ENCODE results near the gene ZNF212.

Gene ZNF212

DNA sequence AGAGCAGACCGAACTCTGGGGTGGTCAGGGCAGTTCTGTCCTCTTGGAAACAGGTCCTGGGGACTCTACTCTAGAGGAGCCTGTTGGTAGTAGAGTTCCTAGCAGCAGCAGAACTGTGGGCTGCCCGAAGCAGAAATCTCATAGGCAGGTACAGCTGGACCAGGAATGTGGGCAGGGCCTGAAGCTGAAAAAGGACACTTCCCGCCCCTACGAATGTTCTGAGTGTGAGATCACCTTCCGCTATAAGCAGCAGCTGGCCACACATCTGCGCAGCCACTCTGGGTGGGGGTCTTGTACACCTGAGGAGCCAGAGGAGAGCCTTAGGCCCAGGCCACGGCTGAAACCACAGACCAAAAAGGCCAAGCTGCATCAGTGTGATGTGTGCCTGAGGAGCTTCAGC is 14.2 kb downstream of the ZNF212 start:
- TF ChIP-seq, protein P1, sequence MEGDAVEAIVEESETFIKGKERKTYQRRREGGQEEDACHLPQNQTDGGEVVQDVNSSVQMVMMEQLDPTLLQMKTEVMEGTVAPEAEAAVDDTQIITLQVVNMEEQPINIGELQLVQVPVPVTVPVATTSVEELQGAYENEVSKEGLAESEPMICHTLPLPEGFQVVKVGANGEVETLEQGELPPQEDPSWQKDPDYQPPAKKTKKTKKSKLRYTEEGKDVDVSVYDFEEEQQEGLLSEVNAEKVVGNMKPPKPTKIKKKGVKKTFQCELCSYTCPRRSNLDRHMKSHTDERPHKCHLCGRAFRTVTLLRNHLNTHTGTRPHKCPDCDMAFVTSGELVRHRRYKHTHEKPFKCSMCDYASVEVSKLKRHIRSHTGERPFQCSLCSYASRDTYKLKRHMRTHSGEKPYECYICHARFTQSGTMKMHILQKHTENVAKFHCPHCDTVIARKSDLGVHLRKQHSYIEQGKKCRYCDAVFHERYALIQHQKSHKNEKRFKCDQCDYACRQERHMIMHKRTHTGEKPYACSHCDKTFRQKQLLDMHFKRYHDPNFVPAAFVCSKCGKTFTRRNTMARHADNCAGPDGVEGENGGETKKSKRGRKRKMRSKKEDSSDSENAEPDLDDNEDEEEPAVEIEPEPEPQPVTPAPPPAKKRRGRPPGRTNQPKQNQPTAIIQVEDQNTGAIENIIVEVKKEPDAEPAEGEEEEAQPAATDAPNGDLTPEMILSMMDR (IDR thresholded peaks at IDR 0.05): no peak

DNA sequence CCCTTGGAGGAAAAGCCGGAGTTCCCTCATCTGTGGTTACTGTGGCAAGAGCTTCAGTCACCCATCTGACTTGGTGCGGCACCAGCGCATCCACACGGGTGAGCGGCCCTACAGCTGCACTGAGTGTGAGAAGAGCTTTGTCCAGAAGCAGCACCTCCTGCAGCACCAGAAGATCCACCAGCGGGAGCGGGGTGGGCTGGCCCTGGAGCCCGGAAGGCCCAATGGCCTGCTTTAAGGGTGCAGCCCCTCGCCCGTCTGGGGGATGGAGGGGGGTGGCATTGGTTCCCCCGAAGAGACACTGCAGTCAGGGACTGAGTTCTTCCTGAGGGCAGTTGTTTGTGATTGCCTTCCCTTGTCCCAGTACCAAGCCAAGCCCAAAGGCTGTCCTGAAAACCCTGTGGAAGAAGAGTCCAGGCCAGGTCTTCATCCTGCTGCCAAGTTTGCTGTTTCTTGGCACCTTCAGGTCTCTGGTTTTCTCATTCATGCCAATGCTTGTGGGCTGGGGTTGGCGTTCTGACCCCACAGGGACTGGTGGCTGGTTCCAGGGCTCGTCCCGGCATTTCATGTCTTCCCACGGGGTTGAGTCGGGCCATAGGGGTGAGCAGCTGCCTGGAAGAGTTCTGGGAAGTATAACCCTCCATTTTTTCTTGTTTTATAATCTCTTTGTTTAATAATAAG is 14.9 kb downstream of the ZNF212 start:
- TF ChIP-seq, protein P1 (IDR thresholded peaks at IDR 0.05): no peak

DNA sequence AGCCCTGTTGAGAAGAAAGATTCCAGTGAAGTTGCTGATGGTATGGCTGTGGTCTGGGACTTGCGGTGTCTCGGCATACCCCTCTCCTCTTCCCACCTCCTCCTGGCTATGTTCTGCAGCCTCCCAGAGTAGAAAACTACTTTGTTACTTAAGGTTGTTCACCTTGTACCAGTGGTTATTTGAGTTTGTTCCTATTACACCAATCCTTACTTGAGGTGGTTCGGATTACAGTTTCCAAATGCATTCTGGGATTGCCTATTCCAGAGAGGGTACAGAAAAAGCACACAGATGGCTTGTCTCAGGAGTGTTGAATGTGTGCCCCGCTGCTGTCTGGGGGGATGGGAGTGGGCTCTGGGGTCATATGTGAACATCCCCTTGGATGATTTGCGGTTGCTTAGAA is 15.7 kb downstream of the ZNF212 start:
- TF ChIP-seq, protein P1 (IDR thresholded peaks at IDR 0.05): no peak

DNA sequence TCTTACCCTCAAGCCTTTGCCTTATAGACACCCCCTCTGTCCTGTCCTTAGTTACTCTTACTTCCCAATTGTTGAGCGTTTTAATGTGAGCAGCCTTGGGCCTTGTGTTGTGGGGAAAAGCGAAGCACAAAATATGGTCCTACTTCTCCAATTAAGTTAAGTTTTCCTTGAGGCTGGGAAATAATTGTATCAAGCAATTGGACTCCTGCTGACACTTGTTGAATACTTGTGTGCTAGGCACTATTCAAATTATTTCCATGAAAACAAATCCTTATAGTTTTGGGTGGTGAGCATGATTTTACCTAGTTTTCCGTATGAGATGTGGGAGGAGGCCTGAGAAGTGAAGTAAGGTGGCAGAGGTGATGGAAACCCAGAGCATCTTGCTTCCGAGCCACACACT is 17.1 kb downstream of the ZNF212 start:
- TF ChIP-seq, protein P1 (IDR thresholded peaks at IDR 0.05): no peak

DNA sequence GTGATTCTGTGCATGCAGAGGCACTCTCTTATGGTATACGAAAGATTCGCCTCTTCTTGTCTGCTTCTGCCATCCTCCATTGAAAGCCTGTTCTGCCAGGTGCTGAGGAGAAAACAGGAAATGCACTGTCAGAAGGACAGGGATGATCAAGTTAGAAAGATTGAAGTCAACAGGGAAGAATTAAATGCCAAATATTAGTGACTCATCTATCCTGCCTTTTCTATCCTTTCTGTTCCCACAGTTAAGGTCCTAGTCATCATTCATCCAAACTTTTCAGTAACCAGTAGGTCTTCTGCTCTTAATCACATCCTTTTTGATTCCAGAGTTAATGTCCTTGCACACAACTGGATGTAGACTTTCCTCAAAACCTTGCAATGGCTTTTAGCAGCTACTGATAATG is 17.7 kb downstream of the ZNF212 start:
- TF ChIP-seq, protein P1 (IDR thresholded peaks at IDR 0.05): no peak

DNA sequence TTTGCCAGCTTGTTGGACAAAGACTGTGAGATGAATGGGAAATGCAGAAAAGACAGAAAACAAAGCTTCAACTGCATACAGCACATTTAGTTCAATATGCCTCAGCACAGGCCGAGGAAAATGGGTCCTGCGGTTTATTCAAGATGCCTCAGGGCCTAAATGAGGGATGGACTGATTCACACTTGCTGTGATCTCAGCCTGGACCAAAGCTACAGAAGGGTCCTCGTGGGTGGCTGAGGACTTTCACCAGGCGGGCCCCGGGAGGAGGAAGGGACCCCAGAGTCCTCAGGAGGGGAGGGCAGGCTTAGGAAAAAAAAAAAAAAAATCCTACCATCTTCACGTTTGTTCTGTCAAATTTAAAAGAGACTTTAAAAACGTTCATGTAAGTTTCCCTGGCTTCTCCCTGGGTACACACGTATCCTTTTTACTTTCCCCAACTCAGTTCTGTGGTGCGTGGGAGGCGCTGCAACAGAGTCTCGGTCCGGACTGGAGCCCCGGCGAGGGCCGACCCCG is 21.9 kb downstream of the ZNF212 start:
- TF ChIP-seq, protein P1 (IDR thresholded peaks at IDR 0.05): no peak

DNA sequence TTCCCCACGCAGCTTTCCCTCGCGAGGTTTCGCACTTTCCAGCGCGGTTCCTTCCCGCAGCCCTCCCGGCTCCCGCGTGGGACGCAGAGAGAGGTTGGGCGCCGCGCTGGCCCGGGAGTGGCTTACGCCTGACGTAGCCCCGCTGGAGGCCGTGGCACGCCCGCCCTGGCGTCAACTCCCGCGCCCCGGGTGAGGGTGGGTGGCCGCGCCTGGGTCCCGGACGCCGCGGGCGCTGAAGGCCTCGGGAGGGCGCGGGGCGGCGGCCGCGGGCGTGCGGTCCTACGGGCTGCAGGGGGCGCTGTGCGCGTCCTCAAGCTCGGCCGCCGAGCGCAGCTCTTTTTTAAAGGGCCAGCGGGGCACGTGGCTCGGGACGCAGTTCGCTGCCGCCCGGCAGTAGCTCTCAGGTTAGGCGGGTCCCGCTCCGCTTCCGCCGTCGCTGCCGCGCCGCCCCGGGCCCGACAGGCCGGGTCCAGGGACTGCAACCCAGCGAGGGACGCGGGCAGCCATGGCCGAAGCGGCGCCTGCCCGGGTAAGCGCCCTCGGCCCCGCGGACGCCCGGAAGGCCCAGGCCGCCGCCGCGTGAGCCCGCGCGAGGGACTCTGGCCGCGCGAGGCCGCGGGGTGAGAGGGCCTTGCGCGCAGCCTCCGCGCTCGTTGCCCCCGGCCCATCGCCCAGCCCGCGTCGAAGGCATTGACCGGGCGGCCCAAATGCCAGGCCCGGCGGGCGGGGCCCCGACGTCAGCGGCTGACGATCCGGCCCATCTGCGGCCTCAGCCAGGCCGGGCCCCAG is 22.6 kb downstream of the ZNF212 start, which contains the start of gene ZNF783:
ZNF783 (plus strand) TSS at position 368 of the 789 bp plus-strand sequence; CDS start at position 506, 138 bp downstream.
- TF ChIP-seq, protein P1 (IDR thresholded peaks at IDR 0.05): peak; percentile 80

Measured in LNCAP (cell line).